Lower leg skin (tissue), 3 donors: ENCODE data around the gene ZBED5.
"Not testable (repeated sequence)": the region's sequence is repeated elsewhere in the genome, so short reads cannot be mapped to it uniquely, and the experiment has no call there.

Experiments
- POLR2A ChIP-seq, 2 donors: fragments of 450-650 bp; IDR thresholded peaks; one replicate each; pipeline ENCODE4 v1.6.1; 2016 to 2017; ENCODE audit warnings: antibody characterized with exemption in 2 of 2, mild to moderate bottlenecking in 1 of 2, moderate library complexity in 1 of 2
- TF ChIP-seq, protein P1 (sequence below), 3 donors: fragments of 450-650 bp; IDR thresholded peaks; one replicate each; pipeline ENCODE4 v1.5.1; 2016; ENCODE audit warnings: antibody characterized with exemption in 3 of 3, mild to moderate bottlenecking in 3 of 3, moderate library complexity in 2 of 3

DNA sequence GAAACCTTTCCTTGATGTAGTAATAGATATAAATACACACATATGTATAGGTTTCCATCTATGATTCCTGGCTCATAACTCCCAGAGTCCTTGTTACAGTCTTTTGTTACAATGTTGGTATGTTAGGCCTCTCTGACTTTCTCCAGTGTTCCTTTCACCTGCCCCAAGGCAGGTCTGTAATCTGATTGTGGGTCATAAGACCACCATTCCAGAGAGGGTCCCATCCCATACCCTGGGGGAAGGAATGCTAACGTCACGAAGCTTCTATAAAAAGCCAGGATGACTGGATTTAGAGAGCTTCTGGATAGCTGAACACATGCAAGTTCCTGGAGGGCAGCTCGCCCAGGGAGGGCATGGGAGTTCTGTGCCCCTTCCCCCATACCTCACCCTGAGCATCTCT is 35.4 kb downstream of the ZBED5 start:
- TF ChIP-seq, protein P1, sequence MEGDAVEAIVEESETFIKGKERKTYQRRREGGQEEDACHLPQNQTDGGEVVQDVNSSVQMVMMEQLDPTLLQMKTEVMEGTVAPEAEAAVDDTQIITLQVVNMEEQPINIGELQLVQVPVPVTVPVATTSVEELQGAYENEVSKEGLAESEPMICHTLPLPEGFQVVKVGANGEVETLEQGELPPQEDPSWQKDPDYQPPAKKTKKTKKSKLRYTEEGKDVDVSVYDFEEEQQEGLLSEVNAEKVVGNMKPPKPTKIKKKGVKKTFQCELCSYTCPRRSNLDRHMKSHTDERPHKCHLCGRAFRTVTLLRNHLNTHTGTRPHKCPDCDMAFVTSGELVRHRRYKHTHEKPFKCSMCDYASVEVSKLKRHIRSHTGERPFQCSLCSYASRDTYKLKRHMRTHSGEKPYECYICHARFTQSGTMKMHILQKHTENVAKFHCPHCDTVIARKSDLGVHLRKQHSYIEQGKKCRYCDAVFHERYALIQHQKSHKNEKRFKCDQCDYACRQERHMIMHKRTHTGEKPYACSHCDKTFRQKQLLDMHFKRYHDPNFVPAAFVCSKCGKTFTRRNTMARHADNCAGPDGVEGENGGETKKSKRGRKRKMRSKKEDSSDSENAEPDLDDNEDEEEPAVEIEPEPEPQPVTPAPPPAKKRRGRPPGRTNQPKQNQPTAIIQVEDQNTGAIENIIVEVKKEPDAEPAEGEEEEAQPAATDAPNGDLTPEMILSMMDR (IDR thresholded peaks at IDR 0.05) = not testable (repeated sequence)
- TF ChIP-seq POLR2A (IDR thresholded peaks at IDR 0.05) = not testable (repeated sequence)
